Common myeloid progenitor, CD34-positive (primary cell): ENCODE results near the gene MTG2.

Source experiments
- CTCF ChIA-PET: fragments of 350-600 bp; sonication (Branson Sonifier 250); formaldehyde crosslinking; loops from one replicate; lab custom pipeline; 2021; ENCODE audit warnings: antibody characterized with exemption; lab: Charles Lee
- POLR2A ChIA-PET: fragments of 350-600 bp; sonication (Branson Sonifier 250); formaldehyde crosslinking; loops from one replicate; lab custom pipeline; 2021; ENCODE audit warnings: antibody characterized with exemption; lab: Charles Lee
- DNase-seq, 3 donors: peaks; one replicate each; pipeline versions ENCODE4 v3.0.0 to v3.0.0-alpha.2; 2013
- H3K27ac ChIP-seq, 2 experiments: 1 replicate in 1 of 2; 2 replicates in 1 of 2; pipeline ENCODE4 v1.7.0; 2013; ENCODE audit warnings: inconsistent platforms in 2 of 2, low read length in 2 of 2, mild to moderate bottlenecking in 2 of 2, low read depth in 1 of 2, moderate library complexity in 1 of 2; ENCODE audit not compliant: severe bottlenecking in 2 of 2, insufficient read depth in 1 of 2, poor library complexity in 1 of 2
- H3K27me3 ChIP-seq, 5 experiments: replicated peaks in 2 of 5; 1 replicate in 3 of 5; 2 replicates in 2 of 5; pipeline versions ENCODE4 v1.6.1 to v1.7.0; 2013; ENCODE audit warnings: low read length in 4 of 5, mild to moderate bottlenecking in 2 of 5, moderate library complexity in 2 of 5, inconsistent platforms in 1 of 5; ENCODE audit not compliant: insufficient read depth in 5 of 5, control insufficient read depth in 4 of 5
- H3K36me3 ChIP-seq, 4 experiments: 1 replicate in 2 of 4; 2 replicates in 2 of 4; pipeline versions ENCODE4 v1.6.1 to v1.7.0; 2013; ENCODE audit warnings: low read length in 3 of 4, control low read depth in 1 of 4, mild to moderate bottlenecking in 1 of 4; ENCODE audit not compliant: control insufficient read depth in 4 of 4, insufficient read depth in 4 of 4
- H3K4me1 ChIP-seq, 4 experiments: 1 replicate in 3 of 4; 2 replicates in 1 of 4; pipeline versions ENCODE4 v1.6.1 to v1.7.1; 2013; ENCODE audit warnings: low read length in 3 of 4, mild to moderate bottlenecking in 3 of 4, control low read depth in 1 of 4, inconsistent platforms in 1 of 4, moderate library complexity in 1 of 4; ENCODE audit not compliant: control insufficient read depth in 4 of 4, insufficient read depth in 4 of 4; ENCODE audit errors: control extremely low read depth in 1 of 4
- H3K4me3 ChIP-seq, 7 experiments: 1 replicate in 4 of 7; 2 replicates in 3 of 7; pipeline versions ENCODE4 v1.5.1 to v1.7.0; 2013; ENCODE audit warnings: mild to moderate bottlenecking in 7 of 7, low read length in 6 of 7, moderate library complexity in 6 of 7, inconsistent platforms in 2 of 7, low read depth in 2 of 7, control low read depth in 1 of 7; ENCODE audit not compliant: insufficient read depth in 4 of 7, control insufficient read depth in 1 of 7; ENCODE audit errors: extremely low read depth in 1 of 7
- H3K9me3 ChIP-seq, 5 experiments: 1 replicate in 4 of 5; 2 replicates in 1 of 5; pipeline versions ENCODE4 v1.6.1 to v1.7.1; 2013; ENCODE audit warnings: low read length in 4 of 5, mild to moderate bottlenecking in 2 of 5, inconsistent platforms in 1 of 5, low read depth in 1 of 5, moderate library complexity in 1 of 5; ENCODE audit not compliant: control insufficient read depth in 4 of 5, insufficient read depth in 2 of 5; ENCODE audit errors: control extremely low read depth in 1 of 5
- WGBS: methylation state at CpG from one replicate; pipeline ENCODE4 v1.1.5; 2013; ENCODE audit not compliant: insufficient coverage; 5-methylcytosine and 5-hydroxymethylcytosine counted together

The MTG2 gene

DNA sequence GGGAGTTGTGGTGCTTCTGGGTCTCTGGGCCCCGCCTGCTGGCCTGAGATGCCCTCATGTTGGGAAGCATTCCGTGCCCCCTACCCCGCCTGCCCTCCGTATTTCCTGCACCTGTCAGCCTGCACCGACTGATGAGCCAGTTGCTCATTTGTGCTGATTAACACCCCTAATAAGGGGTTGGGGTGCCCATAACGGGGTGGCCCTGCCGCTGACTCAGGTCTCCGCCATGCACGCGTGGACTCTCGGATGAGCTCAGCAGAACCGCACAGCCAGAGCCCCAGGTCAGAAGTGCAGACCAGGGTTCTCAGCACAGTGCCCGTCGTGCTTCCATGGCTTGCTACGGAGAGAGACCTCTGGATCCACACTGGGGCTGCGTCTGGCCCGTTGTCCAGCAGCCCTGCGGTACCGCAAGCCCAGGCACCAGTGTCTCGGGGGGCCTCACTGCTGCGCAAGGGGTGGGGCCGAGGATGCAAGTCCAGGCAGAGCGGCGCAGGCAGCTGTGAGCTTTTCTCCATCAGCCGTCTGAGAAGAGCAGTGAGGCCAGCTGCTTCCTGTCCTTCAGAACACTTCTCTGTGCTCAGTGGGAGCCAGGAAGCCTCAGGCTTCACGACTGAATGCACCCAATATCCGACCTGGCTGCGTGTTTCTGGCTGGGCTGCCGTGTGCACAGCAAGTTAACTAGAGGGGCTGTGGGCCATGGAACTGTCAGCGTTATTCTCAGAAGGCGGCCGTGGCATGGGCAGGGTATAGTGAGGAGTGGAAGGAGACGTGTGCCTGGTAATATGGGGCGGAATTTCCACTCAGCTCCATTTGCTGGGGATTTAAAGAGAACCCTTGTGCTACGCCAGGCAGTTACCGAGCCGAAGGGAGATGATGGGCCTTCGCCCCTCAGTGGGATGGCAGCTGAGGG, 18.6 kb downstream of the MTG2 start:
- Histone ChIP-seq H3K27ac (no peak overlapping the region), H3K27me3 (no peaks in the 10 kb centered on the region), H3K9me3 (no peaks in the 10 kb centered on the region), H3K4me3 (no peak overlapping the region), H3K4me1 (no peaks in the 10 kb centered on the region), H3K36me3 (peaks cover 2 to 55% (median 31%) of the 10 kb centered on the region in 4 experiments)
- CTCF ChIA-PET: no interaction called here
- no peak for DNase-seq
- WGBS: 93% methylated on average over 37 of the region's 38 CpGs
- POLR2A ChIA-PET: no interaction called here

DNA sequence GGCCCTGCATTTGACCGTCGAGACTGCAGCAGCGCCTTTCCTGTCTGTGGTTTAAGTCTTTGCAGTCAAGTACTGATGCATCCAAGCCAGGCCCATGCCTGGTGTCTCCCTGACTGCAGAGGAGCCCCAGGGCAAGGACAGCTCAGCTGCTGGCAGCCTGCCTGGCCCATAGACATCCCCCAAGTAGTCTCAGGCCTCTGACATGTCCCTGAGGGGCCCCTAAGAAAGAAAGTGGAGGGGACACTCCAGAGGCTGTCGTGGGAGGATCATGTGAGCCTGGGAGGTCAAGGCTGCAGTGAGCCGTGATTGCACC, 19.2 kb downstream of the MTG2 start:
- DNase-seq: no peak
- H3K27ac ChIP-seq: no peak overlapping the region
- H3K4me3 ChIP-seq: no peak overlapping the region
- ChIA-PET POLR2A (no interaction called here), CTCF (no interaction called here)
- H3K27me3 ChIP-seq: no peaks in the 10 kb centered on the region
- H3K36me3 ChIP-seq: peaks cover 2 to 54% (median 31%) of the 10 kb centered on the region in 4 experiments
- H3K4me1 ChIP-seq: no peaks in the 10 kb centered on the region
- WGBS: 73% methylated on average over 5 of the region's 5 CpGs
- no peaks in the 10 kb centered on the region for H3K9me3 ChIP-seq

DNA sequence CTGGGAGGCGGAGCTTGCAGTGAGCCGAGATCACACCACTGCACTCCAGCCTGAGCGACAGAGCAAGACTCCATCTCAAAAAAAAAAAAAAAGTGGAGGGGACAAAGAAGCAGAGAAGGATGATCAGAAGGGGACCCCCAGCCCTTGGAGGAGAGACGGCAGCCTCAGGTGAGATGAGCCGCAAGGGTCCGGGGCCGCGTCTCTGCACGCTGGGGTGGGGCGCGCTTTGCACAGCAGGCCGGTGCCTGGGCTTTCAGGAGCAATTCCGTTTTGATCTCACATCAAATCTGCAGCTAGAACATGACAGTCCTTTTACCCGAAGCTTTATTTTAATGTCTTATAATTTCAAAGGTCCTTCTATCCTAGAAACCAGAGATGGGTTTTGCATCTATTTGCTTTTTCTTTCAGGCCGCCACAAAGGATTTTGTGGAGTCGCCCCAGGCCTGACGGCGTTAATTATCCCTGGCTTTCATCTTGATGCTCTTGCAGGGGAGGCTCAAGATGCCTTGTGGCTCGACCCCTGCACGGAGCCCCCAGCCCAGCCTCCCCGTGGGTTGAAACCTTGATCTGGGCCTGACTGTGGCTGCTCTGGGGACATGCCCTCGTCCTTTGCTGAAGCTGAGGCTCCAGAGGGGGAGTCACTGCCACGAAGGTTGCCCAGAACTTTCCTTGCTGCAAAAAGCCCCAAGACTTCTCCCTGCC, 20.0 kb downstream of the MTG2 start:
- WGBS: 96% methylated on average over 23 of the region's 23 CpGs
- H3K27ac ChIP-seq: no peak overlapping the region
- no peak for DNase-seq
- H3K27me3 ChIP-seq: no peaks in the 10 kb centered on the region
- H3K9me3 ChIP-seq: no peaks in the 10 kb centered on the region
- POLR2A ChIA-PET: no interaction called here
- no peaks in the 10 kb centered on the region for H3K4me1 ChIP-seq
- H3K36me3 ChIP-seq: peaks cover 2 to 47% (median 32%) of the 10 kb centered on the region in 4 experiments
- H3K4me3 ChIP-seq: no peak overlapping the region
- CTCF ChIA-PET: no interaction called here

DNA sequence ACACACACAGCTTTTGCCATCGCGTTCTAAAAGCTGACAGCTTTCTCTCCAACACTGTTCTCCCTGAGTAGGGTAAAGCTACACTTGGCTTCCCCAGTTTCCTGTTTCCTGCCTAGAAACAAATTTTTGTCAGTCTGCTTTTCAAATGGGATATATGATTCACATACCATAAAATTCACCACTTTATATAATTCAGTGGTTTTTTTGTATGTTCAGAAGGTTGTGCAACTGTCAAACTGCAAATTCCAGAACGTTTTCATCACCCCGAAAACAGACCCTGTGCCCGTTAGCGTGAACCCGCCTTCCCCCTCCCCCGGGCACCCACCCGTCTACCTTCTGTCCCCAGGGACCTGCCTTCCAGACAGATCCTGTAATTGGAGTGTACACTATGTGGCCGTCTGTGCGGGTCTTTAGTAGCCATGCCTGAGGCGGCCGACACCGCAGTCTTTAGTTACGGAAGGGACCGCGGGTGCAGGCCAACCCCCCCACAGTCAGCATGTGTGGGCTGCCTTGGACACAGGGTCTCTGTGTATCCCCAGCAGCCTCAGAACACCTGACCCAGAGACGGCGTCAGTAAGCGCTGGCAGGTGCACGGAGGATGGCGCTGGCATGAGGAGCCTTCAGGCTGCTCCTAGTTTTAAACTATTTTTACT, 20.7 kb downstream of the MTG2 start:
- ChIA-PET POLR2A (no interaction called here), CTCF (no interaction called here)
- H3K27ac ChIP-seq: no peak overlapping the region
- H3K9me3 ChIP-seq: no peaks in the 10 kb centered on the region
- H3K4me3 ChIP-seq: no peak overlapping the region
- no peaks in the 10 kb centered on the region for H3K27me3 ChIP-seq
- no peak for DNase-seq
- H3K4me1 ChIP-seq: no peaks in the 10 kb centered on the region
- peaks cover 2 to 41% (median 27%) of the 10 kb centered on the region in 4 experiments for H3K36me3 ChIP-seq
- WGBS: 90% methylated on average over 17 of the region's 22 CpGs

DNA sequence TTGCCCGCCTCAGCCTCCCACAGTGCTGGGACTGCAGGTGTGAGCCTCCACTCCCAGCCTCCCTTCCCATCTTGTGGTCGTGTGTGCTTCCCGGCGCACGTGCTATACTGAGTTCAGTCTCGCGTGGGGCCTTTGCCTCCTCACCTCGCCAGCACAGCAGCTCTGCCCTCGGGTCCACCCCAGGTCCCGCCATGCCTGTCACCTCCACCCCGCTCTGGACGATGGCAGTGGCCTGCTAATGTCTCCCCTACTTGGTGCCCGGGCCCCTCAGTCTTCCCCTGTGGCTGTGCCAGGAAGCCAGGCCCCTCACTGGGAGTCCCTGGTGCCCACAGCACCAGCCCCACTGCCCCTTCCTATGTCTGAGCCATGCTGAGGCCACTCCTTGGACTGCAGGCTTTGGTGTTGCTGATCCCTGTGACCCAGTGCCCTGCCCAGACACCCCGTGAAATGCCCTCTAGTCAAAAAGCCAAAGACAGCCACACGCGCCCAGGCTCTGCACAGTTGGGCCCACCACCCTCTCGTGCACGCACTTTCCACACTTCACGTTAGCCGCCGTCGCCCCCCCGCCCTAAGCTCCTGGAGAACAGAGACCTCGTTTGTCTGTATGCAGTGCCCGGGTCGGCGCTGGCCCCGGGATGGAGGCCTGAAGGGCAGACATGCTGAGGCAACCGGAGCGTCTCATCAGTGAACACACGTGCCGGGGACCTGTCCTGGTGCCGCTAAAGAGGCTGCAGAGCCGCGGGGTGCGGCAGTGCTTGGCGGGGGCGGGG, 23.0 kb downstream of the MTG2 start:
- H3K4me1 ChIP-seq: no peaks in the 10 kb centered on the region
- ChIA-PET CTCF (no interaction called here), POLR2A (no interaction called here)
- DNase-seq: no peak
- peaks cover 0 to 20% (median 3%) of the 10 kb centered on the region in 5 experiments for H3K27me3 ChIP-seq
- no peak overlapping the region for H3K4me3 ChIP-seq
- 96% methylated on average over 34 of the region's 38 CpGs for WGBS
- H3K9me3 ChIP-seq: no peaks in the 10 kb centered on the region
- H3K27ac ChIP-seq: no peak overlapping the region
- H3K36me3 ChIP-seq: peaks cover 0 to 23% (median 15%) of the 10 kb centered on the region in 4 experiments

DNA sequence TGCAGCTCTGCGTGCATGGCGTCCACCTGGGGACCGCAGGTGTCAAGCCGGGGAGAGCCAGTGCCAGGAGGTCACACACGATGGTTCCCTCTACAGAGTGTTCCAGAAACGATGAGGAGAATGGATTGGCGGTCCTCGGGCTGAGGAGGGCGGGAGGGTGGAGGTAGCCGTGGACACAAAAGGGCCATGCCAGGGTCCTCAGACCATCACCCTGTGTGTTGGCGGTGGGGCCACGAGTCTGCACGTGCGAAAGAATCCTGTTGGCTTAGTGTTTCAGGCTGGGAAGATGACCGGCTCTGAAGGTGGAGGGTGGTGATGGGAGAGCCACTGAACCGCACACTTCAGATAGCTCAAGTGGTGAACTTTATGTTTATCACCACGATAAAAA, 23.6 kb downstream of the MTG2 start:
- Histone ChIP-seq H3K4me1 (no peaks in the 10 kb centered on the region), H3K36me3 (peaks cover 0 to 17% (median 11%) of the 10 kb centered on the region in 4 experiments), H3K9me3 (no peaks in the 10 kb centered on the region), H3K4me3 (no peak overlapping the region), H3K27me3 (peaks cover 0 to 26% (median 3%) of the 10 kb centered on the region in 5 experiments), H3K27ac (no peak overlapping the region)
- ChIA-PET CTCF (no interaction called here), POLR2A (no interaction called here)
- 90% methylated on average over 16 of the region's 17 CpGs for WGBS
- no peak for DNase-seq
